ENCODE data around the gene CFAP161.

DNA sequence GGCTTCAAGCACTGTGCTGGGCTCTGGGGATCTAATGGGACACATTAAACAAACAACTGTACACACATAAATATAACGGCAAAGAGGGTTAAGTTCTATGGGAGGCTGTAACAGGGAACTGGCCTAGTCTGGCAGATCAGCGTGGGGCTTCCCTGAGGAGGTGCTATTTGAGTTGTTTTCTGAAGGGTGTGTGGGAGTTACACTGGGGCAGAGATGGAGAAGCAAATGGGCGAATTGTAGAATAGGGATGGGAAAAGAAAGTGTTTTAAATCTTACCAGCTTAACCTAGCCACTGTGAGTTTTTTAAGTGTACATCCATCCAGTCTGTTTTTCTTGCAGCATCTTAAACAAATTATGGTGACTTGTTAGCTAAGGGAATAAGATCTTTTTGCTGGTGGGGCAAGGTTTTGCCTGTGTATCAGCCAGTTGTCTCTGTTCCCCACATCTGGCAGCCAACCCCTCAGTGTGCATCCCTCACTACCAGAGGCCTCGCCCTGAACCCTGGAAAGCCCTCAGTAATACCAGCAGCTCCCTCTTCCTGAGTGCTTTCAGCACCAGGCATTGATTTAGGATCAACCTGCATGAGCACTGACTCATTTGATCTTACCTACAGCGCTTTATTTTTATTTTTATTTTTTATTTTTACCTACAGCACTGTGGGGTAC lies 51.7 kb downstream of the CFAP161 start:
- TF ChIP-seq RAD21 (IDR thresholded peaks at IDR 0.05; ENCODE audit: low read length) = no peak
- no peak for TF ChIP-seq JUND (IDR thresholded peaks at IDR 0.05)
- no peak for TF ChIP-seq FOXM1 (IDR thresholded peaks at IDR 0.05; ENCODE audit: low read depth)
- no peak for TF ChIP-seq NFIC (IDR thresholded peaks at IDR 0.05; ENCODE audit: borderline replicate concordance)
- TF ChIP-seq, protein P1, sequence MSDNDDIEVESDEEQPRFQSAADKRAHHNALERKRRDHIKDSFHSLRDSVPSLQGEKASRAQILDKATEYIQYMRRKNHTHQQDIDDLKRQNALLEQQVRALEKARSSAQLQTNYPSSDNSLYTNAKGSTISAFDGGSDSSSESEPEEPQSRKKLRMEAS (IDR thresholded peaks at IDR 0.05; ENCODE audit: low read depth) = no peak
- TF ChIP-seq FOSL2 (IDR thresholded peaks at IDR 0.05; ENCODE audit: borderline replicate concordance, low read depth) = no peak

Measured in SK-N-SH (cell line).